B cell (primary cell): ENCODE data around the gene PALLD. TPM values are rescaled to one million over a fixed set of nuclear protein-coding genes. Genes with fewer than 3 reads are reported as not detected.

Experiments
- ATAC-seq: fragments of 200-7000 bp; cut with Tn5 transposase; one replicate; pipeline ENCODE4 v1.10.0; 2021; ENCODE audit warnings: low read depth, mild to moderate bottlenecking, moderate number of reproducible peaks, moderate library complexity
- CTCF ChIA-PET: fragments of 350-600 bp; sonication (Branson Sonifier 250); formaldehyde crosslinking; loops from one replicate; lab custom pipeline; 2021; ENCODE audit warnings: antibody characterized with exemption, inconsistent platforms; lab: Charles Lee
- POLR2A ChIA-PET: fragments of 350-600 bp; sonication (Branson Sonifier 250); formaldehyde crosslinking; loops from one replicate; lab custom pipeline; 2021; ENCODE audit warnings: antibody characterized with exemption; lab: Charles Lee
- DNase-seq: peaks from one replicate; pipeline ENCODE4 v3.0.0; 2013
- H2AFZ ChIP-seq: 2 replicates; pipeline ENCODE4 v1.6.1; 2012; ENCODE audit warnings: mild to moderate bottlenecking, low read depth, low read length; ENCODE audit not compliant: insufficient read depth, poor library complexity, severe bottlenecking
- H3K27ac ChIP-seq, 2 donors: 1 replicate in 1 of 2; 2 replicates in 1 of 2; pipeline ENCODE4 v1.5.1; 2012 to 2013; ENCODE audit warnings: low read length in 2 of 2, mild to moderate bottlenecking in 2 of 2, moderate library complexity in 1 of 2
- H3K27me3 ChIP-seq, 4 experiments: fragments of 200-600 bp in 1 of 4; sonication (generic) in 1 of 4; replicated peaks in 1 of 4; 1 replicate in 2 of 4; 2 replicates in 2 of 4; pipeline versions ENCODE4 v1.6.1 to v1.7.0; 2013 to 2016; ENCODE audit warnings: low read length in 3 of 4, mild to moderate bottlenecking in 2 of 4, mixed read lengths in 1 of 4, moderate library complexity in 1 of 4; ENCODE audit not compliant: insufficient read depth in 4 of 4, control insufficient read depth in 3 of 4; ENCODE audit errors: control extremely low read depth in 1 of 4
- H3K36me3 ChIP-seq, 2 experiments: replicated peaks in 1 of 2; 1 replicate in 1 of 2; 2 replicates in 1 of 2; pipeline versions ENCODE4 v1.6.1 to v1.7.1; 2013; ENCODE audit warnings: low read length in 1 of 2; ENCODE audit not compliant: insufficient read depth in 2 of 2, control insufficient read depth in 1 of 2; ENCODE audit errors: control extremely low read depth in 1 of 2, extremely low read depth in 1 of 2
- H3K4me1 ChIP-seq, 2 donors: fragments of 200-600 bp in 1 of 2; sonication (generic) in 1 of 2; 1 replicate in 1 of 2; 2 replicates in 1 of 2; pipeline versions ENCODE4 v1.5.1 to v1.6.1; 2013 to 2017; ENCODE audit warnings: low read length in 2 of 2; ENCODE audit not compliant: control insufficient read depth in 2 of 2, insufficient read depth in 2 of 2
- H3K4me2 ChIP-seq: replicated peaks from 2 replicates; pipeline ENCODE3; 2012; ENCODE audit warnings: mild to moderate bottlenecking, low read depth, low read length; ENCODE audit not compliant: poor library complexity, severe bottlenecking
- H3K4me3 ChIP-seq, 5 experiments: fragments of 200-600 bp in 1 of 5; sonication (generic) in 1 of 5; 1 replicate in 3 of 5; 2 replicates in 2 of 5; pipeline versions ENCODE4 v1.5.1 to v1.7.0; 2011 to 2016; ENCODE audit warnings: low read length in 4 of 5, mild to moderate bottlenecking in 4 of 5, low read depth in 2 of 5, control low read depth in 1 of 5, moderate library complexity in 1 of 5; ENCODE audit not compliant: insufficient read depth in 1 of 5; ENCODE audit errors: control extremely low read depth in 1 of 5, extremely low read depth in 1 of 5
- H3K79me2 ChIP-seq: fragments of 200-600 bp; sonication (generic); one replicate; pipeline ENCODE4 v1.6.0; 2016; ENCODE audit warnings: low read length; ENCODE audit not compliant: control insufficient read depth, insufficient read depth
- H3K9ac ChIP-seq: fragments of 200-600 bp; sonication (generic); 2 replicates; pipeline ENCODE4 v1.6.1; 2017; ENCODE audit warnings: mild to moderate bottlenecking, low read length, moderate library complexity
- H3K9me3 ChIP-seq, 3 donors: one replicate each; pipeline versions ENCODE4 v1.6.1 to v1.7.1; 2013; ENCODE audit warnings: low read length in 2 of 3; ENCODE audit not compliant: control insufficient read depth in 2 of 3, insufficient read depth in 1 of 3; ENCODE audit errors: control extremely low read depth in 1 of 3
- H4K20me1 ChIP-seq: 2 replicates; pipeline ENCODE4 v1.6.0; 2012; ENCODE audit warnings: mild to moderate bottlenecking, low read length; ENCODE audit not compliant: insufficient read depth, control insufficient read depth, poor library complexity, severe bottlenecking
- H3K27ac Mint-ChIP-seq: one replicate; pipeline ENCODE4 v1.8.0; 2021; ENCODE audit warnings: mixed read lengths
- H3K27me3 Mint-ChIP-seq: one replicate; pipeline ENCODE4 v1.8.0; 2021; ENCODE audit warnings: mixed read lengths
- H3K4me1 Mint-ChIP-seq: one replicate; pipeline ENCODE4 v1.8.0; 2021; ENCODE audit warnings: mixed read lengths
- H3K4me3 Mint-ChIP-seq: one replicate; pipeline ENCODE4 v1.8.0; 2021; ENCODE audit warnings: mixed read lengths
- H3K9me3 Mint-ChIP-seq: one replicate; pipeline ENCODE4 v1.8.0; 2022; ENCODE audit warnings: mixed read lengths; ENCODE audit not compliant: insufficient read depth
- CTCF ChIP-seq: fragments of 200-600 bp; IDR thresholded peaks from one replicate; pipeline ENCODE4 v1.8.0; 2022; ENCODE audit warnings: antibody characterized with exemption, mild to moderate bottlenecking
- EZH2 ChIP-seq: IDR thresholded peaks from 2 replicates; pipeline ENCODE4 v1.6.1; 2012; ENCODE audit warnings: borderline replicate concordance, low read depth, mild to moderate bottlenecking, moderate library complexity, low read length; ENCODE audit not compliant: insufficient read depth, poor library complexity, severe bottlenecking
- WGBS: methylation state at CpG from one replicate; pipeline ENCODE4 v1.1.5; 2013; ENCODE audit warnings: missing lambda C conversion rate; ENCODE audit not compliant: insufficient coverage; 5-methylcytosine and 5-hydroxymethylcytosine counted together
- intact Hi-C: fragments of 100-400 bp; cut with micrococcal nuclease; formaldehyde crosslinking; loops from one replicate; pipeline ENCODE4 v1.10.0; 2022
- polyA plus RNA-seq: library from polyadenylated mRNA; depleted of rRNA; stranded (reverse); fragments of >200 nt; gene quantifications from 2 replicates; pipeline ENCODE4 v1.2.3, GENCODE V29; 2012
- total RNA-seq, 2 donors: library from RNA; stranded (reverse); fragments of 120-200 nt in 1 of 2; gene quantifications; 1 replicate in 1 of 2; 2 replicates in 1 of 2; pipeline versions ENCODE4 v1.2.3 to v1.2.4, GENCODE V29; 2013 to 2022

The PALLD gene
- total and polyA plus RNA-seq, 2 donors (not counting 1 experiment from before 2014, with no cell fraction given): 0.63 to 0.71 TPM

- TF ChIP-seq CTCF (no peak), EZH2 (no peak)
- Histone ChIP-seq H3K4me2 (no peak overlapping the region), H2AFZ (no peak overlapping the region), H3K79me2 (no peaks in the 10 kb centered on the region), H3K27ac (no peak overlapping the region), H3K36me3 (no peaks in the 10 kb centered on the region), H4K20me1 (no peaks in the 10 kb centered on the region), H3K4me1 (no peaks in the 10 kb centered on the region), H3K9me3 (no peaks in the 10 kb centered on the region), H3K27me3 (no peaks in the 10 kb centered on the region), H3K9ac (no peak overlapping the region), H3K4me3 (no peak overlapping the region)
- ChIA-PET CTCF (no interaction called here), POLR2A (no interaction called here)
- Mint-ChIP-seq H3K27ac (no peak overlapping the region), H3K9me3 (no peaks in the 10 kb centered on the region), H3K4me3 (no peak overlapping the region), H3K27me3 (no peaks in the 10 kb centered on the region), H3K4me1 (no peaks in the 10 kb centered on the region)
- ATAC-seq (no peak), DNase-seq (no peak)
- intact Hi-C loops: no loop called here
- no CpG with 5 or more reads among the region's 2 CpGs for WGBS
These were observed 208.3 kb downstream of the PALLD start for GRCh38 chr4:168705121-168705520.

GRCh38 chr4:168707205-168707604 lies 210.4 kb downstream of the PALLD start:
- intact Hi-C loops: no loop called here
- Histone ChIP-seq H3K4me1 (peaks cover 4 to 10% of the 10 kb centered on the region in 2 donors), H3K4me3 (no peak overlapping the region), H3K9ac (no peak overlapping the region), H3K4me2 (no peak overlapping the region), H3K9me3 (no peaks in the 10 kb centered on the region), H2AFZ (no peak overlapping the region), H3K79me2 (no peaks in the 10 kb centered on the region), H3K27ac (no peak overlapping the region), H3K27me3 (no peaks in the 10 kb centered on the region), H4K20me1 (no peaks in the 10 kb centered on the region), H3K36me3 (no peaks in the 10 kb centered on the region)
- Mint-ChIP-seq H3K27me3 (no peaks in the 10 kb centered on the region), H3K4me3 (no peak overlapping the region), H3K4me1 (peaks cover 11% of the 10 kb centered on the region), H3K9me3 (no peaks in the 10 kb centered on the region), H3K27ac (no peak overlapping the region)
- POLR2A ChIA-PET: no interaction called here
- DNase-seq (no peak), ATAC-seq (no peak)
- CTCF ChIA-PET: no interaction called here
- TF ChIP-seq CTCF (no peak), EZH2 (no peak)
- WGBS: no CpG with 5 or more reads among the region's 4 CpGs
